Activated CD4-positive, alpha-beta memory T cell treated with anti-CD3 and anti-CD28 coated beads, Interleukin-2, amount 10 ng/mL, durations not matched to agents 7 days and 5 days (primary cell): ENCODE data around the gene CRIP2. TPM values are rescaled to one million over a fixed set of nuclear protein-coding genes. Genes with fewer than 3 reads are reported as not detected.
A peak's percentile ranks its signal among the peaks of the same experiment; 100 is the strongest.

Experiments used
- CTCF ChIA-PET: fragments of 350-600 bp; sonication (Branson Sonifier 250); formaldehyde crosslinking; loops from one replicate; lab custom pipeline; 2021; ENCODE audit warnings: antibody characterized with exemption, inconsistent platforms; lab: Charles Lee
- POLR2A ChIA-PET: fragments of 350-600 bp; sonication (Branson Sonifier 250); formaldehyde crosslinking; loops from one replicate; lab custom pipeline; 2021; ENCODE audit warnings: antibody characterized with exemption; lab: Charles Lee
- DNase-seq: peaks from one replicate; pipeline ENCODE4 v3.0.0-alpha.2; 2020
- H3K27ac Mint-ChIP-seq: one replicate; pipeline ENCODE4 v1.8.0; 2021; ENCODE audit warnings: mild to moderate bottlenecking, mixed read lengths
- H3K27me3 Mint-ChIP-seq: one replicate; pipeline ENCODE4 v1.8.0; 2021; ENCODE audit warnings: mixed read lengths
- H3K36me3 Mint-ChIP-seq: one replicate; pipeline ENCODE4 v1.8.0; 2021; ENCODE audit warnings: low read depth, mixed read lengths
- H3K4me1 Mint-ChIP-seq: one replicate; pipeline ENCODE4 v1.8.0; 2021; ENCODE audit warnings: mixed read lengths
- H3K4me3 Mint-ChIP-seq: one replicate; pipeline ENCODE4 v1.8.0; 2021; ENCODE audit warnings: mild to moderate bottlenecking, mixed read lengths
- H3K9me3 Mint-ChIP-seq: one replicate; pipeline ENCODE4 v1.8.0; 2021; ENCODE audit warnings: mixed read lengths
- total RNA-seq, 2 experiments: library from RNA; stranded (reverse); gene quantifications; one replicate each; pipeline ENCODE4 v1.2.3, GENCODE V29; 2021

CRIP2 gene
- total RNA-seq, 2 experiments from 2014 or later, result 1.8 to 1.9 TPM

- H3K27me3 Mint-ChIP-seq, result no peaks in the 10 kb centered on the region
- peaks cover 23% of the 10 kb centered on the region for H3K36me3 Mint-ChIP-seq
- H3K4me3 Mint-ChIP-seq, result peak within 1 kb of the TSS; percentile 92
- H3K4me1 Mint-ChIP-seq, result peaks cover 28% of the 10 kb centered on the region
- ChIA-PET POLR2A (interaction anchor here (0.8 to 5.1 kb wide), 19 partner anchors 9 to 470 kb away, joined by 3 to 85 read pairs (median 6); partner anchors contain the start of genes BRF1, CDCA4, GPR132 and MTA1), CTCF (interaction anchor here (1.2 to 5.3 kb wide), 13 partner anchors 9 to 425 kb away, joined by 4 to 112 read pairs (median 7); partner anchors contain the start of gene GPR132)
- no peaks in the 10 kb centered on the region for H3K9me3 Mint-ChIP-seq
- DNase-seq, result peak; percentile 100
- H3K27ac Mint-ChIP-seq, result peak within 1 kb of the TSS; percentile 95
Observed at GRCh38 chr14:105490572-105491365, 16.1 kb downstream of the CRIP2 start, which contains the start of gene TEDC1. Gene TEDC1, plus strand, starts transcription at chr14:105491246. Its CDS starts 130 bp downstream, at chr14:105491376.

- H3K36me3 Mint-ChIP-seq, result peaks cover 23% of the 10 kb centered on the region
- H3K9me3 Mint-ChIP-seq, result no peaks in the 10 kb centered on the region
- CTCF ChIA-PET, result interaction anchor here (0.9 to 5.3 kb wide), 4 partner anchors 10 to 199 kb away, joined by 3 to 112 read pairs (median 4); no protein-coding TSS in a partner anchor
- H3K27me3 Mint-ChIP-seq, result no peaks in the 10 kb centered on the region
- POLR2A ChIA-PET, result interaction anchor here (0.7 to 5.1 kb wide), 14 partner anchors 10 to 471 kb away, joined by 3 to 85 read pairs (median 4); partner anchors contain the start of genes CDCA4, GPR132 and PACS2
- H3K4me3 Mint-ChIP-seq, result peak overlapping the region; percentile 87
- peaks cover 25% of the 10 kb centered on the region for H3K4me1 Mint-ChIP-seq
- DNase-seq, result peak; percentile 94
- H3K27ac Mint-ChIP-seq, result peak overlapping the region; percentile 95
Observed at GRCh38 chr14:105491366-105491973, 16.8 kb downstream of the CRIP2 start.

- Mint-ChIP-seq H3K27ac (peak overlapping the region; percentile 95), H3K9me3 (no peaks in the 10 kb centered on the region), H3K4me3 (peak overlapping the region; percentile 87), H3K4me1 (peaks cover 22% of the 10 kb centered on the region), H3K27me3 (no peaks in the 10 kb centered on the region), H3K36me3 (peaks cover 23% of the 10 kb centered on the region)
- ChIA-PET POLR2A (interaction anchor here (0.7 to 5.1 kb wide), 14 partner anchors 9 to 472 kb away, joined by 3 to 85 read pairs (median 4); partner anchors contain the start of genes CDCA4 and PACS2), CTCF (interaction anchor here (0.9 to 5.3 kb wide), 4 partner anchors 11 to 200 kb away, joined by 3 to 112 read pairs (median 4); no protein-coding TSS in a partner anchor)
- DNase-seq, result no peak
Observed at GRCh38 chr14:105492031-105492970, 17.7 kb downstream of the CRIP2 start.

- DNase-seq, result peak; percentile 17
- ChIA-PET CTCF (interaction anchor here (5.3 kb wide), 1 partner anchor 12 kb away, joined by 112 read pairs; no protein-coding TSS in a partner anchor), POLR2A (interaction anchor here (0.8 to 5.1 kb wide), 3 partner anchors 12 to 72 kb away, joined by 3 to 85 read pairs (median 36); no protein-coding TSS in a partner anchor)
- Mint-ChIP-seq H3K36me3 (peaks cover 17% of the 10 kb centered on the region), H3K4me1 (peaks cover 18% of the 10 kb centered on the region), H3K27me3 (no peaks in the 10 kb centered on the region), H3K9me3 (no peaks in the 10 kb centered on the region), H3K4me3 (peak overlapping the region; percentile 10), H3K27ac (no peak overlapping the region)
Observed at GRCh38 chr14:105492971-105493871, 18.6 kb downstream of the CRIP2 start.

- no peak for DNase-seq
- peaks cover 10% of the 10 kb centered on the region for H3K36me3 Mint-ChIP-seq
- POLR2A ChIA-PET, result interaction anchor here (5.1 kb wide), 1 partner anchor 12 kb away, joined by 85 read pairs; no protein-coding TSS in a partner anchor
- no peak overlapping the region for H3K4me3 Mint-ChIP-seq
- H3K27ac Mint-ChIP-seq, result no peak overlapping the region
- peaks cover 14% of the 10 kb centered on the region for H3K4me1 Mint-ChIP-seq
- H3K27me3 Mint-ChIP-seq, result no peaks in the 10 kb centered on the region
- H3K9me3 Mint-ChIP-seq, result no peaks in the 10 kb centered on the region
- CTCF ChIA-PET, result no interaction called here
Observed at GRCh38 chr14:105493921-105494605, 19.4 kb downstream of the CRIP2 start.

GRCh38 chr14:105494606-105494929 lies 19.9 kb downstream of the CRIP2 start:
- POLR2A ChIA-PET, result no interaction called here
- CTCF ChIA-PET, result no interaction called here
- H3K36me3 Mint-ChIP-seq, result peaks cover 5% of the 10 kb centered on the region
- peaks cover 9% of the 10 kb centered on the region for H3K4me1 Mint-ChIP-seq
- DNase-seq, result no peak
- no peaks in the 10 kb centered on the region for H3K9me3 Mint-ChIP-seq
- H3K27ac Mint-ChIP-seq, result no peak overlapping the region
- H3K4me3 Mint-ChIP-seq, result no peak overlapping the region
- H3K27me3 Mint-ChIP-seq, result no peaks in the 10 kb centered on the region

- no peak for DNase-seq
- Mint-ChIP-seq H3K27me3 (no peaks in the 10 kb centered on the region), H3K4me3 (no peak overlapping the region), H3K4me1 (peaks cover 8% of the 10 kb centered on the region), H3K36me3 (peaks cover 3% of the 10 kb centered on the region), H3K27ac (no peak overlapping the region), H3K9me3 (no peaks in the 10 kb centered on the region)
- ChIA-PET POLR2A (no interaction called here), CTCF (no interaction called here)
Observed at GRCh38 chr14:105495101-105495989, 20.7 kb downstream of the CRIP2 start.

- ChIA-PET CTCF (no interaction called here), POLR2A (interaction anchor here (1.3 kb wide), 1 partner anchor 14 kb away, joined by 3 read pairs; no protein-coding TSS in a partner anchor)
- Mint-ChIP-seq H3K36me3 (peaks cover 3% of the 10 kb centered on the region), H3K27ac (no peak overlapping the region), H3K9me3 (no peaks in the 10 kb centered on the region), H3K4me3 (no peak overlapping the region), H3K27me3 (no peaks in the 10 kb centered on the region), H3K4me1 (peaks cover 8% of the 10 kb centered on the region)
- no peak for DNase-seq
Observed at GRCh38 chr14:105495990-105496830, 21.6 kb downstream of the CRIP2 start.

- peaks cover 4% of the 10 kb centered on the region for H3K4me1 Mint-ChIP-seq
- H3K36me3 Mint-ChIP-seq, result peaks cover 3% of the 10 kb centered on the region
- no peak overlapping the region for H3K4me3 Mint-ChIP-seq
- H3K9me3 Mint-ChIP-seq, result no peaks in the 10 kb centered on the region
- no peak overlapping the region for H3K27ac Mint-ChIP-seq
- H3K27me3 Mint-ChIP-seq, result no peaks in the 10 kb centered on the region
- CTCF ChIA-PET, result no interaction called here
- no peak for DNase-seq
- POLR2A ChIA-PET, result interaction anchor here (1.3 kb wide), 1 partner anchor 15 kb away, joined by 3 read pairs; no protein-coding TSS in a partner anchor
Observed at GRCh38 chr14:105496831-105497591, 22.4 kb downstream of the CRIP2 start.
